Muscle of leg (tissue), 11 donors: ENCODE measurements around the gene KRT1. TPM values are rescaled to one million over a fixed set of nuclear protein-coding genes. Genes with fewer than 3 reads are reported as not detected.

Experiments used
- DNase-seq: peaks from one replicate; pipeline ENCODE4 v3.0.0; 2013
- H3K27ac ChIP-seq: one replicate; pipeline ENCODE4 v1.5.1; 2013; ENCODE audit warnings: mild to moderate bottlenecking, low read length, control low read depth
- H3K27me3 ChIP-seq: one replicate; pipeline ENCODE4 v1.6.1; 2013; ENCODE audit warnings: low read length; ENCODE audit not compliant: control insufficient read depth, insufficient read depth
- H3K36me3 ChIP-seq: one replicate; pipeline ENCODE4 v1.6.1; 2013; ENCODE audit warnings: low read length; ENCODE audit not compliant: control insufficient read depth, insufficient read depth
- H3K4me1 ChIP-seq: one replicate; pipeline ENCODE4 v1.6.1; 2013; ENCODE audit warnings: low read length; ENCODE audit not compliant: control insufficient read depth, insufficient read depth
- H3K4me3 ChIP-seq: one replicate; pipeline ENCODE4 v1.5.1; 2013; ENCODE audit warnings: low read length, control low read depth
- H3K9me3 ChIP-seq: replicated peaks from 2 replicates; pipeline ENCODE4 v1.6.1; 2013; ENCODE audit warnings: low read depth, low read length; ENCODE audit not compliant: control insufficient read depth
- WGBS: methylation state at CpG from one replicate; pipeline ENCODE4 v1.1.5; 2013; ENCODE audit warnings: missing lambda C conversion rate; ENCODE audit not compliant: insufficient coverage; 5-methylcytosine and 5-hydroxymethylcytosine counted together
- polyA plus RNA-seq, 8 donors: library from polyadenylated mRNA; unstranded; fragments of 120-200 nt; gene quantifications; one replicate each; pipeline versions ENCODE4 v1.2.1 to v1.2.3, GENCODE V29; 2013; ENCODE audit warnings: inconsistent platforms in 1 of 8, low replicate concordance in 1 of 8; ENCODE audit not compliant: insufficient read length in 8 of 8, insufficient read depth in 1 of 8
- total RNA-seq: library from RNA; stranded (reverse); fragments of 120-200 nt; gene quantifications from one replicate; pipeline ENCODE4 v1.2.4, GENCODE V29; 2013

The KRT1 gene
- total and polyA plus RNA-seq, 9 donors, result 0.35 to 193 (median 1.8) TPM

- Histone ChIP-seq H3K36me3 (no peaks in the 10 kb centered on the region), H3K4me1 (peaks cover 8% of the 10 kb centered on the region), H3K27ac (no peak overlapping the region), H3K9me3 (no peaks in the 10 kb centered on the region), H3K27me3 (peaks cover 53% of the 10 kb centered on the region), H3K4me3 (no peak overlapping the region)
- 3% methylated on average over 31 of the region's 45 CpGs for WGBS
- no peak for DNase-seq
Observed at GRCh38 chr12:52691076-52691840, 11.1 kb upstream of the KRT1 start.

- DNase-seq, result no peak
- Histone ChIP-seq H3K4me3 (no peak overlapping the region), H3K9me3 (no peaks in the 10 kb centered on the region), H3K27me3 (peaks cover 50% of the 10 kb centered on the region), H3K36me3 (no peaks in the 10 kb centered on the region), H3K27ac (no peak overlapping the region), H3K4me1 (peaks cover 8% of the 10 kb centered on the region)
- WGBS, result 5% methylated on average over 3 of the region's 8 CpGs
Observed at GRCh38 chr12:52690351-52691075, 10.3 kb upstream of the KRT1 start.

GRCh38 chr12:52689936-52690335 is 9.7 kb upstream of the KRT1 start:
- Histone ChIP-seq H3K27me3 (peaks cover 50% of the 10 kb centered on the region), H3K27ac (no peak overlapping the region), H3K9me3 (no peaks in the 10 kb centered on the region), H3K4me1 (peaks cover 8% of the 10 kb centered on the region), H3K36me3 (no peaks in the 10 kb centered on the region), H3K4me3 (no peak overlapping the region)
- WGBS, result no CpG with 5 or more reads among the region's 1 CpG
- DNase-seq, result no peak

GRCh38 chr12:52689239-52689638 is 9.0 kb upstream of the KRT1 start:
- Histone ChIP-seq H3K4me1 (peaks cover 8% of the 10 kb centered on the region), H3K4me3 (no peak overlapping the region), H3K36me3 (no peaks in the 10 kb centered on the region), H3K27me3 (peaks cover 47% of the 10 kb centered on the region), H3K9me3 (no peaks in the 10 kb centered on the region), H3K27ac (no peak overlapping the region)
- no peak for DNase-seq

- DNase-seq, result no peak
Observed at GRCh38 chr12:52688481-52688880, 8.3 kb upstream of the KRT1 start.

GRCh38 chr12:52687497-52688385 is 7.5 kb upstream of the KRT1 start:
- no peaks in the 10 kb centered on the region for H3K9me3 ChIP-seq
- 61% methylated on average over 7 of the region's 8 CpGs for WGBS
- H3K4me3 ChIP-seq, result no peak overlapping the region
- H3K4me1 ChIP-seq, result peaks cover 8% of the 10 kb centered on the region
- H3K36me3 ChIP-seq, result no peaks in the 10 kb centered on the region
- DNase-seq, result no peak
- H3K27me3 ChIP-seq, result peaks cover 40% of the 10 kb centered on the region
- no peak overlapping the region for H3K27ac ChIP-seq

More at GRCh38 chr12:52688481-52688880, 8.3 kb upstream of the KRT1 start:
- Histone ChIP-seq H3K4me1 (peaks cover 8% of the 10 kb centered on the region), H3K9me3 (no peaks in the 10 kb centered on the region), H3K36me3 (no peaks in the 10 kb centered on the region), H3K4me3 (no peak overlapping the region), H3K27ac (no peak overlapping the region), H3K27me3 (peaks cover 47% of the 10 kb centered on the region)
- 69% methylated on average over 2 of the region's 2 CpGs for WGBS

GRCh38 chr12:52686756-52687487 is 6.7 kb upstream of the KRT1 start:
- H3K36me3 ChIP-seq, result no peaks in the 10 kb centered on the region
- H3K4me3 ChIP-seq, result no peak overlapping the region
- WGBS, result 62% methylated on average over 4 of the region's 9 CpGs
- H3K9me3 ChIP-seq, result no peaks in the 10 kb centered on the region
- H3K4me1 ChIP-seq, result peaks cover 8% of the 10 kb centered on the region
- H3K27ac ChIP-seq, result no peak overlapping the region
- DNase-seq, result no peak
- peaks cover 32% of the 10 kb centered on the region for H3K27me3 ChIP-seq

GRCh38 chr12:52686063-52686462 is 5.9 kb upstream of the KRT1 start:
- no peak overlapping the region for H3K27ac ChIP-seq
- H3K27me3 ChIP-seq, result peaks cover 25% of the 10 kb centered on the region
- H3K4me3 ChIP-seq, result no peak overlapping the region
- H3K4me1 ChIP-seq, result peaks cover 4% of the 10 kb centered on the region
- DNase-seq, result no peak
- H3K9me3 ChIP-seq, result no peaks in the 10 kb centered on the region
- 60% methylated on average over 1 of the region's 3 CpGs for WGBS
- H3K36me3 ChIP-seq, result no peaks in the 10 kb centered on the region

GRCh38 chr12:52685406-52685890 is 5.2 kb upstream of the KRT1 start:
- Histone ChIP-seq H3K27ac (no peak overlapping the region), H3K9me3 (no peaks in the 10 kb centered on the region), H3K4me3 (no peak overlapping the region), H3K4me1 (no peaks in the 10 kb centered on the region), H3K27me3 (peaks cover 19% of the 10 kb centered on the region), H3K36me3 (no peaks in the 10 kb centered on the region)
- DNase-seq, result no peak
- 69% methylated on average over 6 of the region's 6 CpGs for WGBS
